MCF 10A (cell line): ENCODE data around the gene TRA2A. TPM values are rescaled to one million over a fixed set of nuclear protein-coding genes. Genes with fewer than 3 reads are reported as not detected.

Experiments
- BruUV-seq: library from RNA; stranded (reverse); fragments of 400-500 nt; replicated peaks from 2 replicates; lab custom pipeline; 2021; lab: Mats Ljungman, UMichigan
- CTCF ChIA-PET: fragments of 300-600 bp; sonication (Branson Sonifier 250); formaldehyde crosslinking; extraction: SDS; loops from one replicate; lab custom pipeline; 2021; ENCODE audit warnings: antibody characterized with exemption, inconsistent platforms; lab: Yijun Ruan, JAX
- POLR2A ChIA-PET: fragments of 300-600, 350-650 bp; sonication (Branson Sonifier 250); formaldehyde crosslinking; extraction: SDS; loops from one replicate; lab custom pipeline; 2020; ENCODE audit warnings: antibody characterized with exemption, inconsistent platforms; lab: Yijun Ruan, JAX
- DNase-seq: peaks from one replicate; pipeline ENCODE4 v3.0.0-alpha.2; 2018; ENCODE audit not compliant: unreplicated experiment
- H3K27ac Mint-ChIP-seq: one replicate; pipeline ENCODE4 v1.8.0; 2022; ENCODE audit warnings: mild to moderate bottlenecking, low read depth, mixed read lengths; ENCODE audit not compliant: unreplicated experiment
- H3K27me3 Mint-ChIP-seq: one replicate; pipeline ENCODE4 v1.8.0; 2022; ENCODE audit warnings: mixed read lengths; ENCODE audit not compliant: insufficient read depth, unreplicated experiment
- H3K36me3 Mint-ChIP-seq: one replicate; pipeline ENCODE4 v1.8.0; 2022; ENCODE audit warnings: mild to moderate bottlenecking, moderate library complexity, mixed read lengths; ENCODE audit not compliant: insufficient read depth, unreplicated experiment
- H3K4me1 Mint-ChIP-seq: one replicate; pipeline ENCODE4 v1.8.0; 2022; ENCODE audit warnings: mixed read lengths; ENCODE audit not compliant: insufficient read depth, unreplicated experiment
- H3K4me3 Mint-ChIP-seq: one replicate; pipeline ENCODE4 v1.8.0; 2022; ENCODE audit warnings: mild to moderate bottlenecking, moderate library complexity, mixed read lengths; ENCODE audit not compliant: unreplicated experiment
- H3K9me3 Mint-ChIP-seq: one replicate; pipeline ENCODE4 v1.8.0; 2022; ENCODE audit warnings: mixed read lengths; ENCODE audit not compliant: unreplicated experiment
- intact Hi-C: fragments of 100-400 bp; cut with micrococcal nuclease; formaldehyde crosslinking; loops from 2 replicates; pipeline ENCODE4 v1.14.1; 2022
- total RNA-seq: library from RNA; stranded (reverse); gene quantifications from 2 replicates; pipeline ENCODE4 v1.2.3, GENCODE V29; 2022
- TF ChIP-seq, protein P1 (sequence below): fragments of 200-600 bp; IDR thresholded peaks from one replicate; pipeline ENCODE4 v1.8.0; 2022; ENCODE audit warnings: antibody characterized with exemption, mild to moderate bottlenecking; ENCODE audit not compliant: unreplicated experiment

TRA2A gene
- total RNA-seq, 1 experiment from 2014 or later: 113 TPM

DNA sequence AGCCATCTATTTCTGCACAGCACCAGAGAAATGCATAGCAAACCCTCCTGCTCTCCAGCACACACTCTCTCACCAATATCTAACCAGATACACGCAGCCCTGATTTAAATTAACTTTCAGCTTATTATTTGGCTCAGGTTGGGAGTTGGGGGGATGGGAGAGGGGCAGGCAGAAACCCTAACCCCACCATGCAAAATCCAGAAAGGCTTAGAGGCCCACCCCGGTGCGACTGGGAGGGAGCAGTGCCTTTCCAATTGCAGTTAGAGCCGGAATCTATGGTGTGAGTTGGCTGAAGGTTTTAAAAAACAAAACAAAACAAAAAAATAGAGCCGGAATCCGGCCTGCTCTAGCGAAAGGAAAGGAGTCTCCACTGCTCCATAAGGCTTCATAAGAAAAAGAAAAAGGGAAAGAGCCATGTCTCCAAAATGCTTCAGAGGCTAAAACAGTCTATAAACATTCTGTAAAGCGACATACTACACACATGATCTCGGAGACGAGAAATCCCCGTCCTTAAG is 64.4 kb downstream of the TRA2A start:
- Mint-ChIP-seq H3K27me3 (no peaks in the 10 kb centered on the region), H3K4me3 (peak overlapping the region; percentile 88), H3K36me3 (peaks cover 19% of the 10 kb centered on the region), H3K9me3 (no peaks in the 10 kb centered on the region), H3K27ac (no peak overlapping the region), H3K4me1 (peaks cover 25% of the 10 kb centered on the region)
- no TSS peak for BruUV-seq
- intact Hi-C loops: no loop called here
- CTCF ChIA-PET: interaction anchor here (0.6 to 1.5 kb wide), 9 partner anchors 9 to 196 kb away, joined by 3 to 5 read pairs (median 3); no protein-coding TSS in a partner anchor
- POLR2A ChIA-PET: interaction anchor here (0.6 to 2.4 kb wide), 6 partner anchors 22 to 361 kb away, joined by 3 to 12 read pairs (median 4); no protein-coding TSS in a partner anchor
- TF ChIP-seq, protein P1, sequence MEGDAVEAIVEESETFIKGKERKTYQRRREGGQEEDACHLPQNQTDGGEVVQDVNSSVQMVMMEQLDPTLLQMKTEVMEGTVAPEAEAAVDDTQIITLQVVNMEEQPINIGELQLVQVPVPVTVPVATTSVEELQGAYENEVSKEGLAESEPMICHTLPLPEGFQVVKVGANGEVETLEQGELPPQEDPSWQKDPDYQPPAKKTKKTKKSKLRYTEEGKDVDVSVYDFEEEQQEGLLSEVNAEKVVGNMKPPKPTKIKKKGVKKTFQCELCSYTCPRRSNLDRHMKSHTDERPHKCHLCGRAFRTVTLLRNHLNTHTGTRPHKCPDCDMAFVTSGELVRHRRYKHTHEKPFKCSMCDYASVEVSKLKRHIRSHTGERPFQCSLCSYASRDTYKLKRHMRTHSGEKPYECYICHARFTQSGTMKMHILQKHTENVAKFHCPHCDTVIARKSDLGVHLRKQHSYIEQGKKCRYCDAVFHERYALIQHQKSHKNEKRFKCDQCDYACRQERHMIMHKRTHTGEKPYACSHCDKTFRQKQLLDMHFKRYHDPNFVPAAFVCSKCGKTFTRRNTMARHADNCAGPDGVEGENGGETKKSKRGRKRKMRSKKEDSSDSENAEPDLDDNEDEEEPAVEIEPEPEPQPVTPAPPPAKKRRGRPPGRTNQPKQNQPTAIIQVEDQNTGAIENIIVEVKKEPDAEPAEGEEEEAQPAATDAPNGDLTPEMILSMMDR: no peak
- peak; percentile 1 for DNase-seq

- ChIA-PET CTCF (interaction anchor here (0.6 to 4.3 kb wide), 19 partner anchors 8 to 266 kb away, joined by 3 to 32 read pairs (median 3); no protein-coding TSS in a partner anchor), POLR2A (interaction anchor here (0.7 to 1.8 kb wide), 4 partner anchors 9 to 105 kb away, joined by 3 to 9 read pairs (median 4); no protein-coding TSS in a partner anchor)
- TF ChIP-seq, protein P1: no peak
- no peak overlapping the region for H3K27ac Mint-ChIP-seq
- intact Hi-C loops: loop anchor here (1.0 to 2.0 kb wide), 3 partner anchors 32 to 186 kb away; no protein-coding TSS in a partner anchor
- no peak overlapping the region for H3K4me3 Mint-ChIP-seq
- peaks cover 13% of the 10 kb centered on the region for H3K27me3 Mint-ChIP-seq
- peaks cover 19% of the 10 kb centered on the region for H3K4me1 Mint-ChIP-seq
- BruUV-seq: no TSS peak
- H3K36me3 Mint-ChIP-seq: peaks cover 23% of the 10 kb centered on the region
- no peaks in the 10 kb centered on the region for H3K9me3 Mint-ChIP-seq
- DNase-seq: peak; percentile 20
Observed at GRCh38 chr7:23462846-23463245, 68.9 kb downstream of the TRA2A start.

DNA sequence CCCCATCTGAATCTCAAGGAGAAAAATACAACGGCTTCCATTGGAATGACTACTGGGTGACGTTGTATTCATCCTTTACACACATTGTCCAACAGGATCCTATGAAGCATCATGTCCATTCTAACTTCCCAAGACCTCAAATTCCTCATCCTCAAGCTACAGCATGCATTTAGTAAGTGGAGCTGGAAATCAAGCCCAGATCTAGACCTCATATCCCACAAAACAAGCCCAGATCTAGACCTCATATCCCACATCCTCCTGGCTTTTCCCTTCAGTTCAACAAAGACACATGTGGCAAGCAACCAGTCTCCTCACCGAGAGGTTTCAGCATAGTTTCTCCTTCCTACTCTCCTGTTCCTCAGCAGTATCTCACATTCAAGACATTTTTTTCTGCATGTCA is 73.7 kb downstream of the TRA2A start:
- Mint-ChIP-seq H3K4me3 (no peak overlapping the region), H3K4me1 (peaks cover 4% of the 10 kb centered on the region), H3K9me3 (no peaks in the 10 kb centered on the region), H3K36me3 (peaks cover 7% of the 10 kb centered on the region), H3K27ac (no peak overlapping the region), H3K27me3 (peaks cover 13% of the 10 kb centered on the region)
- no peak for DNase-seq
- TF ChIP-seq, protein P1: no peak
- intact Hi-C loops: no loop called here
- BruUV-seq: no TSS peak
- ChIA-PET CTCF (interaction anchor here (0.8 to 1.0 kb wide), 3 partner anchors 13 to 100 kb away, joined by 3 read pairs; no protein-coding TSS in a partner anchor), POLR2A (interaction anchor here (0.6 to 1.4 kb wide), 2 partner anchors 100 to 190 kb away, joined by 3 read pairs; no protein-coding TSS in a partner anchor)

DNA sequence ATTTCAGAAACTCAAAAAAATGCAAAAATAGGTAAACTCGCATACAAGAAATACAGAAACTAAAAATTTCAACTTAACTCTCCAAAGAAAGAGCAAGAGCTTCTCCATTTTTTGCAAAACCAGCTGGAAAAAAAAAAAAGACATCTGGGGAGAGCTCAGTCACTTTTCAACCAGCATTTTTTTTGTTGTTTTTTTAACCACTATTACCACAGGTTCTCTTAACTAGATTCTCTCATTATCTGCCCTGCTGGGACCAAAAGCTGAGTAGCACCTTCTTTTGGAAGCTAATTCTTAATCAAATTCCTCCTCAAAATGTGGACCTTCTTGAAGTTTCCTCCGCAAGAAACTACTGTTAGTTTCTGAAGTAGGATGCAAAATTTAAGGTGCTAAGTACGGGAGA is 75.7 kb downstream of the TRA2A start:
- no peak overlapping the region for H3K27ac Mint-ChIP-seq
- DNase-seq: no peak
- ChIA-PET POLR2A (interaction anchor here (0.7 kb wide), 1 partner anchor 8 kb away, joined by 3 read pairs; no protein-coding TSS in a partner anchor), CTCF (interaction anchor here (1.0 to 1.6 kb wide), 5 partner anchors 22 to 183 kb away, joined by 3 to 5 read pairs (median 4); no protein-coding TSS in a partner anchor)
- peaks cover 5% of the 10 kb centered on the region for H3K27me3 Mint-ChIP-seq
- BruUV-seq: no TSS peak
- no peak overlapping the region for H3K4me3 Mint-ChIP-seq
- no peaks in the 10 kb centered on the region for H3K9me3 Mint-ChIP-seq
- peaks cover 4% of the 10 kb centered on the region for H3K36me3 Mint-ChIP-seq
- H3K4me1 Mint-ChIP-seq: no peaks in the 10 kb centered on the region
- intact Hi-C loops: no loop called here
- TF ChIP-seq, protein P1: no peak
